Central memory CD8-positive, alpha-beta T cell (primary cell): ENCODE measurements around the gene FKRP.

Experiments used
- ATAC-seq: fragments of 150-1000 bp; cut with Tn5 transposase; replicated peaks from 2 replicates; pipeline ENCODE4 v1.10.0; 2022; ENCODE audit warnings: mild to moderate bottlenecking, moderate FRiP score, moderate number of reproducible peaks; ENCODE audit not compliant: poor library complexity, severe bottlenecking; ENCODE audit errors: extremely low read depth
- DNase-seq, 2 donors: peaks; one replicate each; pipeline ENCODE4 v3.0.0; 2021; ENCODE audit warnings: low spot score in 2 of 2
- H3K27ac Mint-ChIP-seq: one replicate; pipeline ENCODE4 v1.8.0; 2022; ENCODE audit warnings: low read depth, mild to moderate bottlenecking, moderate library complexity, mixed read lengths
- H3K27me3 Mint-ChIP-seq: one replicate; pipeline ENCODE4 v1.8.0; 2022; ENCODE audit warnings: mixed read lengths
- H3K36me3 Mint-ChIP-seq: one replicate; pipeline ENCODE4 v1.8.0; 2022; ENCODE audit warnings: mild to moderate bottlenecking, moderate library complexity, mixed read lengths; ENCODE audit not compliant: insufficient read depth
- H3K4me1 Mint-ChIP-seq: one replicate; pipeline ENCODE4 v1.8.0; 2022; ENCODE audit warnings: mixed read lengths
- H3K4me3 Mint-ChIP-seq: one replicate; pipeline ENCODE4 v1.8.0; 2022; ENCODE audit warnings: mild to moderate bottlenecking, moderate library complexity, mixed read lengths
- H3K9me3 Mint-ChIP-seq: one replicate; pipeline ENCODE4 v1.8.0; 2022; ENCODE audit warnings: mixed read lengths

The FKRP gene

GRCh38 chr19:46715975-46716671 is 29.7 kb upstream of the FKRP start:
- DNase-seq = no peak
- H3K36me3 Mint-ChIP-seq = peaks cover 26% of the 10 kb centered on the region
- no peaks in the 10 kb centered on the region for H3K27me3 Mint-ChIP-seq
- no peaks in the 10 kb centered on the region for H3K9me3 Mint-ChIP-seq
- peak overlapping the region; percentile 98 for H3K4me3 Mint-ChIP-seq
- no peak for ATAC-seq
- H3K27ac Mint-ChIP-seq = peak overlapping the region; percentile 99
- peaks cover 58% of the 10 kb centered on the region for H3K4me1 Mint-ChIP-seq

- Mint-ChIP-seq H3K27me3 (no peaks in the 10 kb centered on the region), H3K4me1 (peaks cover 60% of the 10 kb centered on the region), H3K27ac (peak overlapping the region; percentile 99), H3K4me3 (peak overlapping the region; percentile 98), H3K9me3 (no peaks in the 10 kb centered on the region), H3K36me3 (peaks cover 27% of the 10 kb centered on the region)
- ATAC-seq (no peak), DNase-seq (no peak)
These were observed 29.2 kb upstream of the FKRP start for GRCh38 chr19:46716672-46717033.

- no peak for ATAC-seq
- Mint-ChIP-seq H3K27me3 (no peaks in the 10 kb centered on the region), H3K4me3 (peak within 1 kb of the TSS; percentile 98), H3K4me1 (peaks cover 64% of the 10 kb centered on the region), H3K27ac (peak within 1 kb of the TSS; percentile 99), H3K36me3 (peaks cover 24% of the 10 kb centered on the region), H3K9me3 (no peaks in the 10 kb centered on the region)
- peak; percentile 63 to 70 for DNase-seq
These were observed 28.7 kb upstream of the FKRP start, which contains the start of gene PRKD2 for GRCh38 chr19:46717034-46717715. Gene PRKD2 (minus strand): TSS chr19:46717114. CDS start chr19:46716370, 744 bp downstream.

GRCh38 chr19:46717716-46718143 is 28.1 kb upstream of the FKRP start:
- Mint-ChIP-seq H3K4me1 (peaks cover 64% of the 10 kb centered on the region), H3K27ac (peak overlapping the region; percentile 99), H3K4me3 (peak overlapping the region; percentile 98), H3K36me3 (peaks cover 25% of the 10 kb centered on the region), H3K27me3 (no peaks in the 10 kb centered on the region), H3K9me3 (no peaks in the 10 kb centered on the region)
- DNase-seq (no peak), ATAC-seq (peak; percentile 16)

GRCh38 chr19:46718157-46718933 is 27.5 kb upstream of the FKRP start:
- peak overlapping the region; percentile 99 for H3K27ac Mint-ChIP-seq
- H3K4me3 Mint-ChIP-seq = peak overlapping the region; percentile 98
- H3K4me1 Mint-ChIP-seq = peaks cover 63% of the 10 kb centered on the region
- H3K9me3 Mint-ChIP-seq = no peaks in the 10 kb centered on the region
- peaks cover 27% of the 10 kb centered on the region for H3K36me3 Mint-ChIP-seq
- no peaks in the 10 kb centered on the region for H3K27me3 Mint-ChIP-seq
- DNase-seq (peak; percentile 41 to 51), ATAC-seq (peak; percentile 50)

- H3K36me3 Mint-ChIP-seq = peaks cover 24% of the 10 kb centered on the region
- H3K27ac Mint-ChIP-seq = peak overlapping the region; percentile 99
- no peaks in the 10 kb centered on the region for H3K9me3 Mint-ChIP-seq
- no peaks in the 10 kb centered on the region for H3K27me3 Mint-ChIP-seq
- H3K4me3 Mint-ChIP-seq = peak overlapping the region; percentile 98
- ATAC-seq (no peak), DNase-seq (no peak)
- H3K4me1 Mint-ChIP-seq = peaks cover 56% of the 10 kb centered on the region
These were observed 26.8 kb upstream of the FKRP start for GRCh38 chr19:46718934-46719622.

GRCh38 chr19:46719629-46720502 is 26.0 kb upstream of the FKRP start:
- DNase-seq (no peak), ATAC-seq (no peak)
- Mint-ChIP-seq H3K4me3 (no peak overlapping the region), H3K9me3 (no peaks in the 10 kb centered on the region), H3K27ac (peak overlapping the region; percentile 18), H3K36me3 (peaks cover 27% of the 10 kb centered on the region), H3K4me1 (peaks cover 56% of the 10 kb centered on the region), H3K27me3 (no peaks in the 10 kb centered on the region)

GRCh38 chr19:46720503-46721239 is 25.2 kb upstream of the FKRP start:
- Mint-ChIP-seq H3K27ac (no peak overlapping the region), H3K27me3 (no peaks in the 10 kb centered on the region)

GRCh38 chr19:46721269-46722003 is 24.4 kb upstream of the FKRP start:
- Mint-ChIP-seq H3K36me3 (peaks cover 26% of the 10 kb centered on the region), H3K27ac (peak overlapping the region; percentile 75), H3K4me1 (peaks cover 49% of the 10 kb centered on the region), H3K4me3 (no peak overlapping the region), H3K27me3 (no peaks in the 10 kb centered on the region), H3K9me3 (no peaks in the 10 kb centered on the region)
- DNase-seq = no peak
- ATAC-seq = no peak

More at GRCh38 chr19:46720503-46721239, 25.2 kb upstream of the FKRP start:
- Mint-ChIP-seq H3K4me1 (peaks cover 50% of the 10 kb centered on the region), H3K4me3 (no peak overlapping the region), H3K9me3 (no peaks in the 10 kb centered on the region), H3K36me3 (peaks cover 24% of the 10 kb centered on the region)
- DNase-seq = no peak
- ATAC-seq = no peak

- Mint-ChIP-seq H3K36me3 (peaks cover 21% of the 10 kb centered on the region), H3K27me3 (no peaks in the 10 kb centered on the region), H3K4me1 (peaks cover 44% of the 10 kb centered on the region), H3K9me3 (no peaks in the 10 kb centered on the region), H3K27ac (peak overlapping the region; percentile 75), H3K4me3 (no peak overlapping the region)
- ATAC-seq = no peak
- no peak for DNase-seq
These were observed 23.9 kb upstream of the FKRP start for GRCh38 chr19:46722004-46722380.
